ENCODE data around the gene CLEC16A.

CLEC16A gene

GRCh38 chr16:11032922-11033291 is 88.5 kb downstream of the CLEC16A start:
- H3K4me3 ChIP-seq (ENCODE audit: low read depth, low read length): no peak overlapping the region
- DNase-seq (ENCODE audit: low read depth): peak; percentile 75
- no peak for TF ChIP-seq CTCF (conservative IDR thresholded peaks at IDR 0.05; ENCODE audit: low read depth, low read length)

- H3K4me3 ChIP-seq (ENCODE audit: low read depth, low read length): no peak overlapping the region
- DNase-seq (ENCODE audit: low read depth): peak; percentile 79
- TF ChIP-seq CTCF (conservative IDR thresholded peaks at IDR 0.05; ENCODE audit: low read depth, low read length): no peak
These were observed 89.5 kb downstream of the CLEC16A start for GRCh38 chr16:11033629-11034420.

- no peak for TF ChIP-seq CTCF (conservative IDR thresholded peaks at IDR 0.05; ENCODE audit: low read depth, low read length)
- DNase-seq (ENCODE audit: low read depth): no peak
- H3K4me3 ChIP-seq (ENCODE audit: low read depth, low read length): no peak overlapping the region
These were observed 90.1 kb downstream of the CLEC16A start for GRCh38 chr16:11034481-11034931.

- TF ChIP-seq CTCF (conservative IDR thresholded peaks at IDR 0.05; ENCODE audit: low read depth, low read length): no peak
- no peak overlapping the region for H3K4me3 ChIP-seq (ENCODE audit: low read depth, low read length)
- no peak for DNase-seq (ENCODE audit: low read depth)
These were observed 90.7 kb downstream of the CLEC16A start for GRCh38 chr16:11035096-11035495.

- no peak overlapping the region for H3K4me3 ChIP-seq (ENCODE audit: low read depth, low read length)
- TF ChIP-seq CTCF (conservative IDR thresholded peaks at IDR 0.05; ENCODE audit: low read depth, low read length): no peak
- no peak for DNase-seq (ENCODE audit: low read depth)
These were observed 91.7 kb downstream of the CLEC16A start for GRCh38 chr16:11036040-11036439.

GRCh38 chr16:11036868-11037410 is 92.6 kb downstream of the CLEC16A start:
- H3K4me3 ChIP-seq (ENCODE audit: low read depth, low read length): no peak overlapping the region
- no peak for TF ChIP-seq CTCF (conservative IDR thresholded peaks at IDR 0.05; ENCODE audit: low read depth, low read length)
- DNase-seq (ENCODE audit: low read depth): no peak

- no peak for DNase-seq (ENCODE audit: low read depth)
- no peak for TF ChIP-seq CTCF (conservative IDR thresholded peaks at IDR 0.05; ENCODE audit: low read depth, low read length)
- H3K4me3 ChIP-seq (ENCODE audit: low read depth, low read length): no peak overlapping the region
These were observed 93.9 kb downstream of the CLEC16A start for GRCh38 chr16:11038305-11038704.
